ENCODE measurements around the gene PLCL2.

PLCL2 gene

GRCh38 chr3:16896094-16896627 lies 11.4 kb downstream of the PLCL2 start:
- DNase-seq, result no peak

- DNase-seq, result no peak
Observed at GRCh38 chr3:16896820-16897219, 12.1 kb downstream of the PLCL2 start.

GRCh38 chr3:16897254-16897926 lies 12.6 kb downstream of the PLCL2 start:
- peak; percentile 27 for DNase-seq

- no peak for DNase-seq
Observed at GRCh38 chr3:16898595-16899395, 14.0 kb downstream of the PLCL2 start.

GRCh38 chr3:16899919-16900318 lies 15.2 kb downstream of the PLCL2 start:
- DNase-seq, result no peak

- DNase-seq, result no peak
Observed at GRCh38 chr3:16900779-16901440, 16.2 kb downstream of the PLCL2 start.

GRCh38 chr3:16904423-16905417 lies 20.0 kb downstream of the PLCL2 start:
- peak; percentile 40 for DNase-seq

GRCh38 chr3:16905704-16906103 lies 20.9 kb downstream of the PLCL2 start:
- no peak for DNase-seq

- no peak for DNase-seq
Observed at GRCh38 chr3:16906682-16907081, 21.9 kb downstream of the PLCL2 start.

GRCh38 chr3:16907243-16907642 lies 22.5 kb downstream of the PLCL2 start:
- DNase-seq, result no peak

GRCh38 chr3:16908016-16908807 lies 23.5 kb downstream of the PLCL2 start:
- no peak for DNase-seq

- DNase-seq, result no peak
Observed at GRCh38 chr3:16908896-16909295, 24.1 kb downstream of the PLCL2 start.

GRCh38 chr3:16909802-16910201 lies 25.0 kb downstream of the PLCL2 start:
- no peak for DNase-seq

- no peak for DNase-seq
Observed at GRCh38 chr3:16910207-16910606, 25.5 kb downstream of the PLCL2 start.

GRCh38 chr3:16911916-16912315 lies 27.2 kb downstream of the PLCL2 start:
- no peak for DNase-seq

- no peak for DNase-seq
Observed at GRCh38 chr3:16912400-16913263, 27.9 kb downstream of the PLCL2 start.

GRCh38 chr3:16913264-16913580 lies 28.5 kb downstream of the PLCL2 start:
- no peak for DNase-seq

- DNase-seq, result no peak
Observed at GRCh38 chr3:16916840-16917239, 32.1 kb downstream of the PLCL2 start.

- no peak for DNase-seq
Observed at GRCh38 chr3:16917256-16917935, 32.6 kb downstream of the PLCL2 start.
